ENCODE data around the gene ABHD8. TPM values are rescaled to one million over a fixed set of nuclear protein-coding genes. Genes with fewer than 3 reads are reported as not detected.

Gene ABHD8
- polyA plus RNA-seq (ENCODE audit: insufficient read length in 4 of 4) = 10 to 100 TPM in 3 of 4 donors, 1 to 10 TPM in 1; 7.8 to 15.5 (median 12.6) TPM

DNA sequence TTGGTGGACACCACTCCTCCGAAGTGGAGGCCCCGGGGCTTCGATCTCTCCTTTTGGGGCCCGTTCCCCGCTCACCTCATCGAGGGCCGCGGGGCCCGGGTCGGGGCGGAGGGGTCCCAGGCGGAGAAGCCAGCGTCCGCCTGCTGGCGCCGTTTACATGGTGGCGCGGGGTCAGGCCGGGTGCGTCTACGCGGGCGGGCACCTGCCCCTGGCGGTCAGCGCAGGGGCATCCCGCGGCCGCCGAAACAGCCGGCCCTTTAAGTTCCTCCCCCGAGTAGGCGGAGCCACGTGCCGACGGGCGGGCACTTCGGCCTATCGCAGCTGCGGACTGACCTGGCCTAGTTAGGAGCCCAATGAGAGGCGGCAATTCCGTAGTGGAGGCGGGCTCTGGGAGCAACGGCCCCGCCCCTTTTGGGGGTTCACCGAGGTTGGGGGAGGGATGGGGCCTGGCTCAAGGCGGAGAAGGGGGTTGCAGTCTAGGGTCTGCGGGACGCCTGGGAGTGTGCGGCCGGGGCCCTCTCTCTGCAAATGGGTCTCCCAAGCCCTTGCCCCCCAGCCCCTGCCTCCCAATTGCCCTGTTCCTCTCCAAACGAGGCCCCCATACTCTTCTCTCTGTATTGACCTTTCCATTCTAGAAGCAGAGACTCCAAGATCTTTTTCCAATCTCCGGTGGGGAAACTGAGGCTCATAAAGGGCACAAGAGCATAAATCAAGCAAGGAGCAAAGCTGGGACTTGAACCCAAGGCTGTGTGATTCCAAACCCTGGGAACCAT, at the start of gene ABHD8:
ABHD8 (minus strand) TSS at position 259 of the 773 bp plus-strand sequence. CDS start 1,809 bp downstream, outside the sequence.
- peak; percentile 62 to 92 (median 84) for DNase-seq (ENCODE audit: low read depth in 4 of 4, low spot score in 2 of 4)

- DNase-seq (ENCODE audit: low read depth in 4 of 4, low spot score in 2 of 4) = no peak
These were observed 49.5 kb upstream of the ABHD8 start for GRCh38 chr19:17352608-17353280.

DNA sequence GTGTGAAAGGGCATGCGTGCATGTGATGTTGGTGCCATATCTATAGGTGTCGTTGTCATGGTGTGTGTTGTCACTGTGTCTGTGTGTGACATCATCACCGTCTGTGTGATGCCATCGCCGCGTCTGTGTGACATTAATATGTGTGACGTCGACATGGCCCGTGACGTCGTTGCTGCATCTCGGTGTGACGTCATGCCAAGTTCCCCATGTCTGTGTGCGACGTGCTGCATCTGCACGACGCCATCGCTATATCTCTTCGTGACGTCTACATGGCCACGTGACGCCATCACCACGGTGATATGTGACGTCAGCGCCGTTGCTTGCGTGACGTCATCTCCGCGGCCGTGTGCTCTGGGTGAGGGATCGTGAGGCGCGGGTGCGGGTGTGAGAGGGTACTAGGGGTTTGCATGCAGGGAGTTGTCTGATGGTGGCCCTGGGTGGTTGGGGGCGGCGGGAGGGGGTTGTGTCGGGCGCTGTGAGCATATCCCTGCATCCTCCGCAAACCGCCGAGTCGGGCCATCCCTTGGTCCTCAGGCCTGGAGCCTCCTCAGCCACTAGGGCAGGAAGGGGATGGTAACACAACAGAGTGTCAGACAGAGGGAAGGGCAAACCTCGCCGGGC, 48.7 kb upstream of the ABHD8 start:
- DNase-seq (ENCODE audit: low read depth in 4 of 4, low spot score in 2 of 4) = no peak

- peak in 2 of 4 donors; percentile 55 to 56 for DNase-seq (ENCODE audit: low read depth in 4 of 4, low spot score in 2 of 4)
These were observed 45.5 kb upstream of the ABHD8 start for GRCh38 chr19:17348700-17349099.

DNA sequence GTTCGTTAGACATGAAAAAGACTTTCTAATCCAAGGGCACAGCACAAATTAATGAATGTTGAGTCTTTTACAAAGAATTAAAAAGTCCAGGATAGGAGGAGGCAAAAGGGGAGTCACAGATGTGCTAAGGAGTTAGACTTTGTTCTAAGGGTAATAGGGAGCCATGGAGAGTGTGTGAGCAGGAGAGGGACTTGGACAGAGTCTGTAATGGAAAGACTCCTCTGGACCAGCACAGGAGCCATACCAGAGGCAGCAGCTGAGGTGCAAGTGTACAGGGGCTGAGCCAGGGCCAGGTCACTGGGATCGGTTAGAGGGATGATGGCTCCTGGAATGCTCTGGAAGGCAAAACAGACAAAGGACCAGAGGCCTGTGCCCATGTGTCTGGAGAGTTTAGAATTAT, 44.7 kb upstream of the ABHD8 start:
- DNase-seq (ENCODE audit: low read depth in 4 of 4, low spot score in 2 of 4) = no peak

GRCh38 chr19:17347361-17347760, 44.1 kb upstream of the ABHD8 start:
- DNase-seq (ENCODE audit: low read depth in 4 of 4, low spot score in 2 of 4) = no peak

DNA sequence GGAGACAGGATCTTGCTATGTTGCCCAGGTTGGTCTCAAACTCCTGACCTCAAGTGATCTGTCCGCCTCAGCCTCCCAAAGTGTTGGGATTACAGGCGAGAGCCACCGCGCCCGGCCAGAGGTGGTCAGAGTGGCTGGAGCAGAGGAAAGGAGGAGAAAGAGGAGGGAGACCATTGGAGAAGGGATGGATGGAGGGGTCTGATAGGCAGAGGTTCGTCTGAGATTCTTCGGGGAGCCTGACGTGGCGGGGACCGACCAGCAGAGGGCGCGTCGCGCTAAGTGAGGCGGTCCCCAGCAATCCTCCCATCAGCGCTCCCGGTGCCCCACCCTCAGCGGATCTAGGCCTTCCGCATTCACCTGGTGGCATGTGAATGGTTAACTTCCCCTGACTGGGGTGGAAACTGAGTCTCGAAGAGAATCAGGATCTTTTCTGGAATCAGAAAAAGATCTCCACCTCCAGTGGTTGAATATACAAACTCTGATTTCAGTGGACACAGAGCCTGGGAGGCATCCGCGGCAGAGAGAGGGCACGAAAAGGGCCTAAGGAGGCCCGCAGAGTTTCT, 43.0 kb upstream of the ABHD8 start:
- no peak for DNase-seq (ENCODE audit: low read depth in 4 of 4, low spot score in 2 of 4)

- DNase-seq (ENCODE audit: low read depth in 4 of 4, low spot score in 2 of 4) = no peak
These were observed 38.6 kb upstream of the ABHD8 start for GRCh38 chr19:17341845-17342244.

DNA sequence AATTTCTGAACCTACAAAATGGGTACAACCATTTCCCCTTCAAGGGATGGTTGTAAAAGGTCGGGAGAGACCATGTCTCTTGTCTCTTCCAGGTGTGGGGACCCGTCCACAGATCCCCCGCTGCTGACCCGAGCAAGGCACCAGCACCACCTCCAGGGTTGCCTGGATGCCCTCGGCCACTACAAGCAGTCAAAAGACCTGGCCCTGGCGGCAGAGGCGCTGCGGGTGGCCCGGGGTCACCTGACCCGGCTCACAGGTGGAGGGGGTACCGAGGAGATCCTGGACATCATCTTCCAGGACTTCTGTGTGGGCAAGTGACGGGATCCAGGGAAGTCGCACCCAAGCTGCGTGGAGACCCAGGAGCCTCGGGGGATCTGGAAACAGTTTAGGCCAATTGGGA, 38.2 kb upstream of the ABHD8 start:
- DNase-seq (ENCODE audit: low read depth in 4 of 4, low spot score in 2 of 4) = no peak

DNA sequence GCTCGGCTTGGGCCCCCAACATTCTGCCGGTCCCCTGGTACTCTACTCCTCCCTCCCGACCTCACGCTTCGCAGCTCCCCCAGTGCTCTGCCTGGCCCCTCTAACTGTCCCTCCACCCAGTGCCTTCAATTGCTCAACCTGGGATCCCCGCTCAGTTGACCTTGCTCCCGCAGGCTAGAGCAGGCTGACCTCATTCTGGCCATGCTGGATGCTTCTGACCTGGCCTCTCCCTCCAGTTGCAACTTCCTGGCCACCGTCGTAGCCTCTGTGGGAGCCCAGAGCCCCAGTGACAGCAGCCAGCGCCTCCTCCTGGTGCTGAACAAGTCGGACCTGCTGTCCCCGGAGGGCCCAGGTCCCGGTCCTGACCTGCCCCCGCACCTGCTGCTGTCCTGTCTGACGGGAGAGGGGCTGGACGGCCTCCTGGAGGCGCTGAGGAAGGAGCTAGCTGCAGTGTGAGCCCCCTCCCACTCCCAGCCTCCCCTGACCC, 37.7 kb upstream of the ABHD8 start:
- DNase-seq (ENCODE audit: low read depth in 4 of 4, low spot score in 2 of 4) = no peak

GRCh38 chr19:17340302-17340870, 37.2 kb upstream of the ABHD8 start:
- no peak for DNase-seq (ENCODE audit: low read depth in 4 of 4, low spot score in 2 of 4)

DNA sequence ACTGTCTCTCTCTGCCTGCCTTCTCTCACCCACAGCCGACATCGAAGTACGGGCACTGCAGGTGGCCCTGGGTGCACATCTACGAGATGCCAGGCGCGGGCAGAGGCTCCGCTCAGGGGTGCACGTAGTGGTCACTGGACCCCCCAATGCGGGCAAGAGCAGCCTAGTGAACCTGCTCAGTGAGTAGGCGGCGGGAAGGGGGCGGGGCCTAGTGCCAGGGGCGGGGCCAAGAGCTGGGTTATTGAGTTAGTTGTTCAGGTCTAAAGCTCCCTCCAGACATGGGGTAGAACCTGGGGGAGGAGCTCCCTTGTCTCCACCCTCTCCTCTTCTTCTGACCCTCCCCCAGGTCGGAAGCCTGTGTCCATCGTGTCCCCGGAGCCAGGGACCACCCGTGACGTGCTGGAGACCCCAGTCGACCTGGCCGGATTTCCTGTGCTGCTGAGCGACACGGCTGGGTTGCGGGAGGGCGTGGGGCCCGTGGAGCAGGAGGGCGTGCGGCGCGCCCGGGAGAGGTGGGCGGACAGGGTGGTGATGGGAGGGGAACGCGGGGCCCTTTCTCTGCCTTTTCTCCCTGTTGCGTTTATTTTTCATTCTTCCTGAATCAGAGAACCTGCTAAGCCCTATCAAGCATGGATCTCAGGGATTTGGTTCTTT, 36.0 kb upstream of the ABHD8 start:
- no peak for DNase-seq (ENCODE audit: low read depth in 4 of 4, low spot score in 2 of 4)

GRCh38 chr19:17338433-17339078, 35.3 kb upstream of the ABHD8 start:
- no peak for DNase-seq (ENCODE audit: low read depth in 4 of 4, low spot score in 2 of 4)

- DNase-seq (ENCODE audit: low read depth in 4 of 4, low spot score in 2 of 4) = no peak
These were observed 34.6 kb upstream of the ABHD8 start for GRCh38 chr19:17337675-17338432.

- peak; percentile 91 to 97 (median 96) for DNase-seq (ENCODE audit: low read depth in 4 of 4, low spot score in 2 of 4)
These were observed 33.8 kb upstream of the ABHD8 start, which contains the start of gene GTPBP3 for GRCh38 chr19:17336872-17337674. Gene GTPBP3, plus strand, starts transcription at chr19:17337553. Its CDS starts 59 bp downstream, at chr19:17337612.

GRCh38 chr19:17335575-17335974, 32.4 kb upstream of the ABHD8 start:
- no peak for DNase-seq (ENCODE audit: low read depth in 4 of 4, low spot score in 2 of 4)

GRCh38 chr19:17334414-17335409, 31.5 kb upstream of the ABHD8 start, which contains the start of gene ANO8:
Gene ANO8, minus strand, starts transcription at chr19:17334855. Its CDS starts 185 bp downstream, at chr19:17334670.
- peak; percentile 80 to 99 (median 94) for DNase-seq (ENCODE audit: low read depth in 4 of 4, low spot score in 2 of 4)

Data from left renal cortex interstitium (tissue), 4 donors.